HG03280 (cell line): ENCODE measurements around the gene SYT6.
"Not testable (repeated sequence)": the region's sequence is repeated elsewhere in the genome, so short reads cannot be mapped to it uniquely, and the experiment has no call there.

Source experiments
- ATAC-seq: cut with Tn5 transposase; IDR thresholded peaks from one replicate; pipeline ENCODE4 v1.9.1; 2021; ENCODE audit warnings: mild to moderate bottlenecking, moderate library complexity; ENCODE audit not compliant: unreplicated experiment

Gene SYT6

GRCh38 chr1:114076308-114076707 is 77.4 kb downstream of the SYT6 start:
- ATAC-seq, result no peak

DNA sequence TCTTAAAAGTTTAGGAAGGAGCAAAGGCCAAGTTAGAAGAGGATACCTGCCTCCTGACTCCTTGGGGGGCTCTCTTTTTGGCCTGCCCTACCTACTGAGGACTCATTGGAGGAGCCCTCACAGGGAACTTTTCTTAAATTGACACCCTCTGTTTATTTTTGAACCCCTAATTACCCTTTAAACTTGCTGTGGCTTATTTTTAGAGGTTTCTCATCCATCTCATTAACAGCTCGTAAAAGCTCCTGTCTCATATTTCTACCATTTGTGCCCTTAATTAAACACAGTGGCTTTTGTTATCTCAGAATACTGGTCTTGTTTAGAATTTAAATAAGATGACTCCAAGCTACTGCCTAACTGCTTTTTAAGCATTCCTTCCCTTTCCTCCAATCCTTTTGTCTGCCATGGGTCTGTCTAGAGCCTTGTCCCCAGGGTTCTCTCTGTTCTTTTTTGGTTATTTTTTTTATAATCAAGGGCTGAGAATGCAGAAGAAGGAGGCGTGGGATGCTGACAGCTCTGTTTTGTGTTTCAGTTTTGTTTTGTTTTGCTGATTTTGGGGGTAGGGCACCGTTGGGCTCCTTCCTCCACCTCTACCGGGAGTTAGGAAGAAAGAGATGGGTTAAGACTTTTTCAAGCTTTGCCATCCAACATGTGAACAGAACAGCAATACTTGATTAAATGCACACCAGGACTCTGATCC is 78.0 kb downstream of the SYT6 start:
- ATAC-seq, result no peak

DNA sequence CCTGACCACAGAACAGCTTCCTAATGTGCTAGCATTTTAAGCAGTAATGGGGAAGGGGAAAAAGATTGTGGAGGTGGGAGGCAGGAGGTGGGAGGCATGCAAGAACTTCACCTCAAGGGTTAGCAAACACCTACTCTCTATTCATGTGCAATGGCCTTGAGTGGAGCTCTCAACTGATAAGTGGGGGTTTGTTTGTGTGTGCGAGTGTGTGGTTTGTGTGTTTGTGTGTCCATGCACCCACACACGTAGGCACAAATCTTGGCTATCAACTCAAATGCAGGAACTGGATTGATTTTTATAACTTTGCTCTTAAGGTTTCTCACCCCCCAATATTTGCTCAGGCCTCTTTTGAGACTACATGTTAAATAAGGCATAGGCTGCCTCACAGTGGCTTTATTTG is 78.6 kb downstream of the SYT6 start:
- ATAC-seq, result no peak

DNA sequence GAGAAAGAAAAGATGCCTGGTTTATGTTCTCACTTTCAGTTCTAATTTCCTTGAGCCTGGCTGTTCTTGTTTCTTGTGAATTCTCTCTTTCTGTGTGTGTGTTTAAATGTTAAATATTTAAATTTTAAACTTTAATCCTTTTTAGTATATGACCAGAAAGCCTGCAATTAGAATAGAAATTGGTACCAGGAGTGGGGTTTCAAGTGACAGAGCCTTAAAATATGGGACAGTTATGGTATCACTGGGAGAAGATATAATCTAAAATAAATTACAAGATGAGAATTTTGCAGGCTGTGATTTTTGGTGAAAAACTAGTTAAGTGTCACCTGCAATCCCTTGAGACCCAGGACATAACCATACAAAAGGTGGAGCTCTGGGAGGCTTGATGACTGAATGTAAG is 81.4 kb downstream of the SYT6 start:
- no peak for ATAC-seq

GRCh38 chr1:114069762-114070161 is 83.9 kb downstream of the SYT6 start:
- ATAC-seq, result not testable (repeated sequence)

- ATAC-seq, result not testable (repeated sequence)
Measured at GRCh38 chr1:114068684-114069083, 85.0 kb downstream of the SYT6 start.

- not testable (repeated sequence) for ATAC-seq
Measured at GRCh38 chr1:114065671-114066070, 88.0 kb downstream of the SYT6 start.

GRCh38 chr1:114063544-114063943 is 90.1 kb downstream of the SYT6 start:
- ATAC-seq, result no peak

GRCh38 chr1:114062477-114063099 is 91.1 kb downstream of the SYT6 start:
- ATAC-seq, result no peak

DNA sequence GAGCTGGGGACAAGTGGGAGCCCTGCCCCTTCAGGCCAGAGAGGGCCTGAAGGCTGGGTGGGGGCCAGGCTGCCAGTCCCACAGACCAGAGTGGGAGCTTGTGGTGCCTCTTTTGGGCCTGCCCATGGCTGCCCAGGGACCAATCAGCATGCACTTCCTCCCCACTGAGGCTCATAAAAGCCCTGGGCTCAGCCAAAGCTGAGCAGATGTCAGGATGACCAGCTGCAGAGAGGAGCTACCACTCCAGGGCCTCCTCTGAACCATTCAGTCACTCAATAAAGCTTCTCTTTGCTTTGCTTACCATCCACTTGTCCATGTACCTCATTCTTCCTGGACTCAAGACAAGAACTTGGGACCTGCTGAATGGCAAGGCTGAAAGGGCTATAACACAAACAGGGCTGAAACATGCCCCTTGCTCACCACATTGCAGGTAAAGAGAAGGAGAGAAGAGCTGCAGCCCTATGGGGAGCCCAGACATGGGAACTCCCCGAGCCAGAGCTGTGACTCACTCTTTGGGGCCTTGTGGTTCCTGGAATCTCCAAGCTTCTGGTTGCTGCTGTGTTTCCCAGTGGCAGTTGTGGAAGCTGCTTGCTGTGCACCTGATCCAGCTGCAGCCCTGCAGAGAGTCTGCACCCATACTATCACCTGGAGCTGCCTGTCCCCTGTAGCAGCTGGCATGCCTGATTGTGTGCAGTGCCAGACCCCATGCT is 92.4 kb downstream of the SYT6 start:
- no peak for ATAC-seq

DNA sequence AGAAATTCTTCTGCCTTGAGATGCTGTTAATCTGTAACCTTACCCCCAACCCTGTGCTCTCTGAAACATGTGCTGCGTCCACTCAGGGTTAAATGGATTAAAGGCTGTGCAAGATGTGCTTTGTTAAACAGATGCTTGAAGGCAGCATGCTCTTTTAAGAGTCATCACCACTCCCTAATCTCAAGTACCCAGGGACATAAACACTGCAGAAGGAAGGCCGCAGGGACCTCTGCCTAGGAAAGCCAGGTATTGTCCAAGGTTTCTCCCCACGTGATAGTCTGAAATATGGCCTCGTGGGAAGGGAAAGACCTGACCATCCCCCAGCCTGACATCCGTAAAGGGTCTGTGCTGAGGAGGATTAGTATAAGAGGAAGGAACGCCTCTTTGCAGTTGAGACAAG is 95.4 kb downstream of the SYT6 start:
- ATAC-seq, result not testable (repeated sequence)

DNA sequence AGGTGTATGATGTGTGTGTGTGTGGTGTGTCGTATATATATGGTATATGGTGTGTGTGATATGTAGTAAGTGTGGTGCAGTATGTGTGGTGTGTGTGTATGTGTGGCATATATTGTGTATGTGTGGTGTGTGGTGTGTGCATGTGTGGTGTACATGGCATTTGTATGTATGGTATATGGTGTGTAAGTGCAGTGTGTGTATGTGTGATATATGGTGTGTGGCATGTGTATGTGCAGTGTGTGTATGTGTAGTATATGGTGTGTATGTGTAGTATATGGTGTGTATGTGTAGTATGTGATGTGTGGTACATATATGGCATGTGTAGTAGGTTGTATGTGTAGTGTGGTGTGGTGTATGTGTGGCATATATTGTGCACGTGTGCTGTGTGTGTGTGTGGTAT is 99.5 kb downstream of the SYT6 start:
- no peak for ATAC-seq

DNA sequence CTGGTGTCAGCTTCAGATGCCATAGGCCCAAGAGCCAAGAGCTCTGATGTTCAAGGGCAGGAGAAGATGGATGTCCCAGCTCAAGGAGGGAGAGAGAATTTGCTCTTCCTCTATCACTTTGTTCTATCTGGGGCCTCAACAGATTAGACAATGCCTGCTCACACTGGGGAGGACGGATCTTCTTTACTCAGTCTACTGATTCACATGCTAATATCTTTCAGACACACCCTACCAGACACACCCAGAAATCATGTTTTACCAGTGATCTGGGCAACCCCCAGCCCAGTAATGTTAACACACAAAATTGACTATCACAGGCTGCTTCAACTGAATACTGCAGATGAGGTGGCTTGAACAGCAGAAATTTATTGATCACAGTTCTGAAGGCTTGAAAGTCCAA is 105.4 kb downstream of the SYT6 start:
- ATAC-seq, result no peak

GRCh38 chr1:114043548-114043947 is 110.1 kb downstream of the SYT6 start:
- no peak for ATAC-seq

DNA sequence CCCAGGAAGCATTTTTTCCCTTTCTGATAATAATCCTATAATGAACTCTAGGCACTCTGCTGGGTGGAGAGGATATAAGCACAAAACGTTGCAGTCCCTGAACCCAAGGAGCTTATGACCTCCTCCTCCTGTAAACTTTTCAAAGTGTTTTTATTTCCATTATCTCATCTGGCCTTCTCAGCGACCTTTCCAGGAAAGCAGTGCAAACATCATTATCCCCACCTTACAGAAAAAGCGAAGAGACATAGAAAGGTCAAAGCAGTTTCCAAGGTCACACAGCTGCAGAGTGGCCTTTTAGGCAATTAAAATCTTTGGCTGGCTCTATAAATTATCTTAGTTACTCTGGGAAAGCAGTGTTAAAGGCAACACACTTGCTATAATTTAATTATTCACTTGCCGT is 110.6 kb downstream of the SYT6 start:
- ATAC-seq, result no peak

DNA sequence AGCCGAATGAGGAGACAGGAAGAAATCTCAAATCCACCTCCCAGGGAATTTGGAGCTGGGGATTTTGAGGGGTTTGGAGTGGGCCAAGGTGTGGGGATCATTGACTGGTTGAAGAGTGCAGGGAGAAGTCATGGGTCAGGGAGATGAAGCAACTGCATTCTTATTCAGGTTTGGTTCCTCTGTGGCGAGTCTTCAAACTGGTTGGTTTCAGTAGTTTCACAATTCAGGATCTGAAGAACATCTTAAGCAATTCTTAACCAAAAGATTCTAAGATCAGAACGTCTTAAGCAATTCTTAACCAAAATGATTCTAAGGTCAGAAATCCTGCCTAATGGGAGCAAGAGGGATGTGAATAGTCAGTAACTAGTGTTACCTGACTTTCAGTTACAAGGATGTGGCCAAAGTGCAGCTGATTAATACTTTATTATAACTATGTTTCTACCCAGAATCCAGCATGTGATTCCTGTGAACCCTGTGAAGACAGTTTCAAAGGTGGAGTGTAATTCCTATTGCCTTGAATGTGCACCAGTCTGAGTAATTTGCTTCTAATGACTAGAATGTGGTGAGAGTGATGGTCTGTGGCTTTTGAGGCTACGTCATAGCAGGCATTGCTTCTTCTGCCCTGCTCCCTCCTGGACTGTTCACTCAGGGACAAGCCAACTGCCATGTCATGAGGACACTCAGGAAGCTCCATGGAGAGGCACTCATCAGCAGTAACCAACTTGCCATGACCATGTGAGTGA is 113.2 kb downstream of the SYT6 start:
- no peak for ATAC-seq
